ENCODE results near the gene CIART. TPM values are rescaled to one million over a fixed set of nuclear protein-coding genes. Genes with fewer than 3 reads are reported as not detected.

The CIART gene
- total RNA-seq, 1 donor from 2014 or later = 6.0 TPM

- peaks cover 18% of the 10 kb centered on the region for H3K4me1 Mint-ChIP-seq
- H3K36me3 Mint-ChIP-seq (ENCODE audit: low read depth) = no peaks in the 10 kb centered on the region
- no peaks in the 10 kb centered on the region for H3K9me3 Mint-ChIP-seq
- peak overlapping the region; percentile 76 for H3K4me3 Mint-ChIP-seq
- peaks cover 52% of the 10 kb centered on the region for H3K27me3 Mint-ChIP-seq
- DNase-seq = no peak
- H3K27ac Mint-ChIP-seq = no peak overlapping the region
- intact Hi-C loops (cut with micrococcal nuclease) = loop anchor here (2.0 to 5.0 kb wide), 4 partner anchors 19 to 276 kb away; partner anchors contain the start of genes ANP32E and PRPF3
Observed at GRCh38 chr1:150256198-150256553, 26.2 kb upstream of the CIART start.

DNA sequence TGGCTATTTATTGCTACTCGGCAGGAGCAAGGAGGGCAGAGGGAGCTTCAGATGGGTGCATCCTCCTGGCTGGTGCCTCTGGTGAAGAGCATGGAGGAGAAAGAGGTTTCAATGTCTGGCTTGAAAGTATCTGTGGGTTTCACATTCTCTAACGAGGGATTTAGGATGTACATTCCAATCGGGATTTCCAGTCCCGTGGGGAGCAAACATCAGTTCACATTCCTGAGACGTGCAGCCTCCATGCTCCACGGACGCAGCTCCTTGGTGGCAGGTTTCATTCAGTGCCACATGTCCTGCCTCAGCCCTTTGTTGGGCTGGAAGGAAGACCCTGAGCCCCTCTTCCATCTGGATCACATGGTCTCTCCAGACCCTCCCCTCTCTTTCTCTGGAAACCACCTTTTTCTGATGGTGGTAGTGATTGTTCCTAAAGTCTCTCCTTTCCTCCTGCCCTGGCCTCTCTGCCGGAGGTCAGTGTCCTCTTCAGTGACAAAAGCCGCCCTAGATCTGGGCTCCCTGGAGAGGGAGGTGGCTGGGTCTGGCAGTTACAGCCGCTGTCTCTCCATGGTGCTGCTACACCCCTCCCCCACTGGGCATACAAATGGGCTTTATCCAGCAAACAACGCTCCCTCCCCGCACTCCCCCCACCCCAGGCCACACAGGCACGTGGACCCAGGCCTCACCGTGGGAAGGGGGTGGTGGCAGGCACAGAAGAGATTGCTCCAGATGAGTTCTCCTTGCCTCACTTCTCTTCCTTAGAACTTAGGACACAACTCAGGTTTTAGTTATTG, 25.6 kb upstream of the CIART start:
- no peaks in the 10 kb centered on the region for H3K36me3 Mint-ChIP-seq (ENCODE audit: low read depth)
- H3K4me1 Mint-ChIP-seq = peaks cover 18% of the 10 kb centered on the region
- intact Hi-C loops (cut with micrococcal nuclease) = loop anchor here (2.0 to 5.0 kb wide), 4 partner anchors 20 to 276 kb away; partner anchors contain the start of genes ANP32E and PRPF3
- H3K4me3 Mint-ChIP-seq = no peak overlapping the region
- H3K27ac Mint-ChIP-seq = no peak overlapping the region
- H3K27me3 Mint-ChIP-seq = peaks cover 52% of the 10 kb centered on the region
- H3K9me3 Mint-ChIP-seq = no peaks in the 10 kb centered on the region
- no peak for DNase-seq

- Mint-ChIP-seq H3K9me3 (no peaks in the 10 kb centered on the region), H3K36me3 (ENCODE audit: low read depth) (no peaks in the 10 kb centered on the region), H3K4me1 (peaks cover 18% of the 10 kb centered on the region), H3K27me3 (peaks cover 52% of the 10 kb centered on the region), H3K27ac (no peak within 1 kb of the TSS), H3K4me3 (no peak within 1 kb of the TSS)
- intact Hi-C loops (cut with micrococcal nuclease) = loop anchor here (2.0 to 5.0 kb wide), 4 partner anchors 21 to 274 kb away; partner anchors contain the start of genes ANP32E and PRPF3
- no peak for DNase-seq
Observed at GRCh38 chr1:150257624-150258585, 24.4 kb upstream of the CIART start, which contains the start of gene CA14. Gene CA14 (plus strand): TSS chr1:150257774. CDS start chr1:150258129, 355 bp downstream.

DNA sequence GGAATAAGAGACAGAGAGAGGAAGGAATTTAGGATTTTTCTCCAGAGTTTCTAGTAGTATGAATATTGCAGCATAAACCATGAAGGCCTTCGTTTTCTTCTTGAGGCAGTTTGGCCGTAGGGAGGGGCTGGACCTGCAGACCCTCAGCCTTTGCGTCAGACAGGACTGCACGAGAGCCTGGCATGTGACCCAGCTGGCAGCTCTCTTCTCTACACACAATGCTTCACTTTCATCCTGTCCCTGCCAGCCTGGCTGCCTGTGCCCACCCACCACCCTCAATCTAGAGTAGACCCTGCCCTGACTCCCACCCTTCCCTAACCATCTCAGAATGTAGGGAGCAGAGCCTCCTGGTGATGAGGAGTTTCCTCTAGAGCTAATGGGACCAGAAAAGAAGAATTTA, 23.1 kb upstream of the CIART start:
- H3K36me3 Mint-ChIP-seq (ENCODE audit: low read depth) = no peaks in the 10 kb centered on the region
- intact Hi-C loops (cut with micrococcal nuclease) = loop anchor here (5.0 kb wide), 3 partner anchors 63 to 273 kb away; partner anchors contain the start of gene PRPF3
- H3K9me3 Mint-ChIP-seq = no peaks in the 10 kb centered on the region
- peaks cover 18% of the 10 kb centered on the region for H3K4me1 Mint-ChIP-seq
- no peak overlapping the region for H3K27ac Mint-ChIP-seq
- no peak overlapping the region for H3K4me3 Mint-ChIP-seq
- H3K27me3 Mint-ChIP-seq = peaks cover 49% of the 10 kb centered on the region
- DNase-seq = no peak

DNA sequence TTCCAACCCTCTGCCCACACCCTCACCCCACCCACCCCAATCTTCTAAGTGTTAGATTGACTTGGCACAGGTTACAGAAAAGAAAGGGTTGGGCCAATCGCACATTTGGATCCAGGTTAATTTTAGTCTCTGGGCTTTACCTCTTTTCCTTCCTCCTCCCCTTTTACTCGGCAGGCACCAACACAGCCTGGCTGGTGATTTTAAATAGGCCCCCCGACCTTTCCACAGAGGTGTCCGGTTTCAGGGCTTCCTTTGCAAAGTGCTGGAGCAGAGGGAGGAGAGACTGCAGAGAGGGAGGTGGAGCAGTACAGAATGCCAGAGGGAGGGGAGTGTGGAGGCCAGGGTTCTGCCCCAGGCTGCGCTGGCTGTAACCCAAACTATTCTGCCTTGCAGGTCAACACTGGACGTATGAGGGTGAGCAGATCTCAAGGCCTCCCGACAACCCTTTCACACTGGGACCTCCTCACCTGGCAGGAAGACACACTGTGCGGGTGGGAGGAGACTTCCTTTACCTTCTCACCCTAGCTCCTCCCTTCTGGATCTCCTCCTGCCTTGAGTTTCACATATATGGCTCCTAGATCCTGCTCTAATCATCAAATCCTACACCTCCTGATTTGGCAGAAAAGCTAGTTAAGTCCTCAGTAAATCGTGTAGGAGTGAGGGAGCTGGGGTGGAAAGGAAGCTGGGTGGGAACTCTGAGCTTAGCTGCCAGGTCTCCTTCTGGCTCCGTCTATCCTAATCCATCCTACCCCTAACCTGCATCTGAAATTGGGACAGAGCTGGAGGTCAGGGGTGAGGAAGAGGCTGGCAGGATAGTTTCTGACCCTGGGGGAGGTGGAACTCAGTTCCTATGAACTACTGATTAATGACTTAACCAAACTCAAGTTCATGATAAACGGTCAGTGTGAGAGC, 22.3 kb upstream of the CIART start:
- Mint-ChIP-seq H3K4me1 (peaks cover 18% of the 10 kb centered on the region), H3K27ac (no peak overlapping the region), H3K9me3 (no peaks in the 10 kb centered on the region), H3K27me3 (peaks cover 49% of the 10 kb centered on the region), H3K4me3 (no peak overlapping the region), H3K36me3 (ENCODE audit: low read depth) (peaks cover 4% of the 10 kb centered on the region)
- intact Hi-C loops (cut with micrococcal nuclease) = loop anchor here (5.0 kb wide), 3 partner anchors 62 to 272 kb away; partner anchors contain the start of gene PRPF3
- no peak for DNase-seq

GRCh38 chr1:150261367-150261766, 21.0 kb upstream of the CIART start:
- Mint-ChIP-seq H3K4me3 (no peak overlapping the region), H3K4me1 (peaks cover 11% of the 10 kb centered on the region), H3K9me3 (no peaks in the 10 kb centered on the region), H3K36me3 (ENCODE audit: low read depth) (peaks cover 17% of the 10 kb centered on the region), H3K27me3 (peaks cover 40% of the 10 kb centered on the region), H3K27ac (no peak overlapping the region)
- intact Hi-C loops (cut with micrococcal nuclease) = no loop called here
- DNase-seq = no peak

DNA sequence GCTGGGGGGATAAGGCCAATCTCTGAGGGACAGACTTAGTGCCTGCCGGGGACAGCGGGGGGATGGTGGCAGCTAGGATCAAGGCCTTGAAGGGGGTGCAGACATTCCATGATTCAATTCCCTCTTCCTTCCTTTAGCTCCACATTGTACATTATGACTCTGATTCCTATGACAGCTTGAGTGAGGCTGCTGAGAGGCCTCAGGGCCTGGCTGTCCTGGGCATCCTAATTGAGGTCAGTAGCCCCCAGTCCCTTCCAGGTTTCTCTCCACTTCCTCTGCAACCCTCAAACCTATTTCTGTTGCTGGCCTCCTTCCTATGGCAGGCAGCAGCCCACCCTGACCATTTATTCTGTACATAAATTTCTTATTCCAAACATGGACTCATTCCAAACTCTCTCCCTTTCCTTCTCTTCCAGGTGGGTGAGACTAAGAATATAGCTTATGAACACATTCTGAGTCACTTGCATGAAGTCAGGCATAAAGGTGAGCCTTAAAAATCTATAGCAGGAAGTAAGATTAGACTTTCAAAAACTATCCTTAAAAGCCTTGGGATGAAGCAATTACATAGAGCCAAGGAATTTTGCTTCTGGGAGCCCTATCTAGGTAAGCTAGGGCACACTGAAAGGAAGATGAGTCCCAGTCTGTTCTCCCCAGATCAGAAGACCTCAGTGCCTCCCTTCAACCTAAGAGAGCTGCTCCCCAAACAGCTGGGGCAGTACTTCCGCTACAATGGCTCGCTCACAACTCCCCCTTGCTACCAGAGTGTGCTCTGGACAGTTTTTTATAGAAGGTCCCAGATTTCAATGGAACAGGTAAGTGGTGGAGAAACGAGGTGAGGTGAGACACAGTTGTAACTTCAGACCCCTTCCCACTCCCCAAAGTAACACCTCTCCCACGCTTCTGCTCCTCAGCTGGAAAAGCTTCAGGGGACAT, 19.7 kb upstream of the CIART start:
- peaks cover 18% of the 10 kb centered on the region for H3K4me1 Mint-ChIP-seq
- intact Hi-C loops (cut with micrococcal nuclease) = no loop called here
- H3K4me3 Mint-ChIP-seq = no peak overlapping the region
- no peak overlapping the region for H3K27ac Mint-ChIP-seq
- peaks cover 28% of the 10 kb centered on the region for H3K27me3 Mint-ChIP-seq
- DNase-seq = no peak
- H3K9me3 Mint-ChIP-seq = no peaks in the 10 kb centered on the region
- peaks cover 26% of the 10 kb centered on the region for H3K36me3 Mint-ChIP-seq (ENCODE audit: low read depth)

DNA sequence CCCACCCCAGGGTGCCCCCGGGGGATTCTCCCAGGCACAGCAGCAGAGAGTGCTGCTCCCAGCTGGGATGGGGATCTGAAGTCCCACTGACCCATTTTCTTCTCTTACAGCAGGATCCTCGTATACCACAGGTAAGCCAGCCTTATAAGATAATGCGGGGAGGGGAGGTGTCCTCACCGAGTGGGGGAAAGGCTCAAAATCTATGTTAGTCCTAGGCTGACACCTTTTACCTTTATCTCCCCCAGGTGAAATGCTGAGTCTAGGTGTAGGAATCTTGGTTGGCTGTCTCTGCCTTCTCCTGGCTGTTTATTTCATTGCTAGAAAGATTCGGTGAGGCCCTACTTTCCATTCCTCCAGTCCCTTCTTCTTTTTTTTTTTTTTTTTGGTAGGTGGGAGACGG, 18.8 kb upstream of the CIART start:
- intact Hi-C loops (cut with micrococcal nuclease) = no loop called here

DNA sequence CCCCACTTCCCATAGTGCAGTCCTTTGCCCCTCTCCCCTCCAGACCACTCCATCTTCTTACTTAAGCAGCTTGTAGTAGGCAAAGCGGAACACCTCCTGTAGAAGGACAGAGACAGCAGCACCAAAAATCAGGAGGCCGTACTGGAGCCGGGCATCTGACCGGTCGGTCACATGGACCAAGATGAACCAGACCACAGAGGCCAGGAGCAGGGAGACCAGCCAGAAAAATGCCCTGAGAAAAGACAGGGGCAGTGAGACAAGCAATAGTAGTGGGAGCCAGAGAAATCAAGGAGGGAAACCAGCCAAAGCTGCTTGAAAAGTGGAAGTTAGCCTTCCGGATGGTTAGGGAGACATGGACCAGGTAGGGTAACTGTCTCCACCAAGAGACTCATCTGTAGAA, 14.5 kb upstream of the CIART start:
- Mint-ChIP-seq H3K36me3 (ENCODE audit: low read depth) (peaks cover 29% of the 10 kb centered on the region), H3K4me3 (peak overlapping the region; percentile 98), H3K9me3 (no peaks in the 10 kb centered on the region), H3K27me3 (no peaks in the 10 kb centered on the region), H3K4me1 (peaks cover 31% of the 10 kb centered on the region), H3K27ac (peak overlapping the region; percentile 96)
- DNase-seq = no peak
- intact Hi-C loops (cut with micrococcal nuclease) = loop anchor here (2.0 kb wide), 4 partner anchors 13 to 361 kb away; partner anchors contain the start of genes ENSA and TARS2

More for the DNA sequence above, 18.8 kb upstream of the CIART start:
- Mint-ChIP-seq H3K36me3 (ENCODE audit: low read depth) (peaks cover 26% of the 10 kb centered on the region), H3K9me3 (no peaks in the 10 kb centered on the region), H3K4me1 (peaks cover 24% of the 10 kb centered on the region), H3K27ac (no peak overlapping the region), H3K27me3 (peaks cover 20% of the 10 kb centered on the region), H3K4me3 (no peak overlapping the region)
- no peak for DNase-seq

DNA sequence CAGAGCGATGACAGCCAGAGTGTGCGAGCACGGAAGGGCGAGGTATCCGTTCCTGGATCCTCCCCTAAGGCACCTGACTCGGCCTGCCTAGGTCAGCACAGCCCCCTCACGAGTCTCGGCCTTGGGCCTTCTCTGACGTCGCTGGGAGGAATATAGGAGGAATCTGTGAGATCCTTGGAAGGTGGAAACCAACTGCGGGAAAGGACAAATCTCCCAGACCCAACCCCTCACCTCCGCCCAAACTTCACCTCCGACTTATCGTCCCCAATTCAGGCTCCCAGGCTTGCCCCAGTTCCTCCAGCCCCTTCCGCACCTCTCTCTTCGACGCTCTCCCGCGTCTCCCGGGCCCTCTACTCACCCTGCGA, 14.0 kb upstream of the CIART start:
- Mint-ChIP-seq H3K27ac (peak overlapping the region; percentile 96), H3K4me1 (peaks cover 31% of the 10 kb centered on the region), H3K36me3 (ENCODE audit: low read depth) (peaks cover 29% of the 10 kb centered on the region), H3K9me3 (no peaks in the 10 kb centered on the region), H3K27me3 (no peaks in the 10 kb centered on the region), H3K4me3 (peak overlapping the region; percentile 98)
- intact Hi-C loops (cut with micrococcal nuclease) = loop anchor here (2.0 kb wide), 4 partner anchors 14 to 360 kb away; partner anchors contain the start of genes ENSA and TARS2
- DNase-seq = peak; percentile 84

DNA sequence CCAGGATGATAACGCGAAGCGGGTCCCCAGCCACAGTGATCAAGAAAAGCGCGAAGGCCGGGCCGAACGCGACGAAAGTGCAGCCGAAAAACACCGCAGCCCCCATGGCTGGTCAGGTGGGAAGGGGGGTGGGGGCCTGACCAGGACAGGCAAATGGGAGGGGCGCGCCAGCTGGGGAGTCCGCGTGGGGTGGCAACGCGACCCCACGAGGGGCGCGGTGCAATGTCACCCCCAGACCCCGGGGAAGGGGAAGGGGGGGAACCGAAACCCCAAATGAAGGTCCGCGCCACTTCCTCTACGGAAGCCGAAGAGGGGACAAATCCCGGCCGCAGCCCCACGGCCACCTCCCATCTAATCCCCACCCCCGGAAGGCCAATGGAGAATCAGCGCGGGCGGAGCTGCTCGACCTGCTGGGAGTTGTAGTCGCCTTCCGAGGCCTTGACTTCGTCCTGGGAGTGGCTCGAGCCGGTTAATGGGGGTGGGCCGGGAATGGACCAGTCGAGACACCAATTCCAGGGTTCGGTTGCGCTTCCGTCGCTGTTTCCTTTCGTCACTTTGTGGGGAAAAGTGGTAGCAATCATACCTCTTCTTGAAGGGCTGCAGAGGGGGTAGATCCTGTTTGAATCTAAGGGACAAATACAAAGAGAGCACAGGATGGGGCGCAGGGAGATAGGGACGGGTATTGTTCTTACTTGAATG, 13.5 kb upstream of the CIART start, which contains the start of gene APH1A:
TSS of gene APH1A (minus strand) at position 312 of the 699 bp plus-strand sequence. CDS start at position 106, 206 bp downstream.
- no peaks in the 10 kb centered on the region for H3K27me3 Mint-ChIP-seq
- intact Hi-C loops (cut with micrococcal nuclease) = loop anchor here (1.0 to 2.0 kb wide), 6 partner anchors 14 to 360 kb away; partner anchors contain the start of genes ANP32E, ENSA, MRPS21 and TARS2
- H3K36me3 Mint-ChIP-seq (ENCODE audit: low read depth) = peaks cover 31% of the 10 kb centered on the region
- peak; percentile 98 for DNase-seq
- H3K4me3 Mint-ChIP-seq = peak within 1 kb of the TSS; percentile 98
- no peaks in the 10 kb centered on the region for H3K9me3 Mint-ChIP-seq
- H3K27ac Mint-ChIP-seq = peak within 1 kb of the TSS; percentile 96
- peaks cover 31% of the 10 kb centered on the region for H3K4me1 Mint-ChIP-seq
